HepG2 (cell line): ENCODE measurements around the gene RABL6. TPM values are rescaled to one million over a fixed set of nuclear protein-coding genes. Genes with fewer than 3 reads are reported as not detected.

Experiments
- AGO2 ChIP-seq: fragments of 200-400 bp; formaldehyde crosslinking; optimal IDR thresholded peaks from 2 replicates; pipeline ENCODE3; 2017; ENCODE audit warnings: mild to moderate bottlenecking, low read depth, low read length, moderate library complexity
- AKAP8 ChIP-seq: sonication (generic); formaldehyde crosslinking; IDR thresholded peaks from 2 replicates; pipeline ENCODE4 v1.5.1; 2020; ENCODE audit warnings: mild to moderate bottlenecking, missing genetic modification reagents
- CBX1 ChIP-seq: IDR thresholded peaks from one replicate; pipeline ENCODE4 v1.6.1; 2016; ENCODE audit warnings: antibody characterized with exemption, low read depth
- HMGXB3 ChIP-seq: sonication (generic); formaldehyde crosslinking; IDR thresholded peaks from 2 replicates; pipeline ENCODE4 v1.4.0; 2020; ENCODE audit warnings: missing genetic modification reagents, borderline replicate concordance
- MAZ ChIP-seq, 2 experiments: sonication (generic) in 1 of 2; formaldehyde crosslinking in 1 of 2; IDR thresholded peaks; 2 replicates each; pipeline versions ENCODE4 v1.5.0 to v1.6.1; 2012 to 2020; ENCODE audit warnings: low read depth in 2 of 2, mild to moderate bottlenecking in 2 of 2, borderline replicate concordance in 1 of 2, improper control_type of control experiment in 1 of 2, low read length in 1 of 2, missing genetic modification reagents in 1 of 2, moderate library complexity in 1 of 2
- PATZ1 ChIP-seq: sonication (generic); formaldehyde crosslinking; IDR thresholded peaks from 2 replicates; pipeline ENCODE4 v1.4.0; 2020; ENCODE audit warnings: missing genetic modification reagents
- ZBTB26 ChIP-seq: IDR thresholded peaks from 2 replicates; pipeline ENCODE4 v1.6.1; 2016; ENCODE audit warnings: missing compliant biosample characterization, missing genetic modification reagents, borderline replicate concordance
- ZFP91 ChIP-seq: sonication (generic); formaldehyde crosslinking; IDR thresholded peaks from 2 replicates; pipeline ENCODE4 v1.9.0; 2022; ENCODE audit warnings: missing genetic modification reagents, mild to moderate bottlenecking, borderline replicate concordance
- ZGPAT ChIP-seq: IDR thresholded peaks from 2 replicates; pipeline ENCODE4 v1.6.1; 2016; ENCODE audit warnings: mild to moderate bottlenecking
- ZNF136 ChIP-seq: sonication (generic); formaldehyde crosslinking; IDR thresholded peaks from 2 replicates; pipeline ENCODE4 v1.8.1; 2022; ENCODE audit warnings: low read depth, mild to moderate bottlenecking, moderate library complexity, missing genetic modification reagents
- ZNF263 ChIP-seq: sonication (generic); formaldehyde crosslinking; IDR thresholded peaks from 2 replicates; pipeline ENCODE4 v1.4.0; 2020; ENCODE audit warnings: missing genetic modification reagents
- ZNF337 ChIP-seq: sonication (generic); formaldehyde crosslinking; IDR thresholded peaks from 2 replicates; pipeline ENCODE4 v1.5.1; 2020; ENCODE audit warnings: missing genetic modification reagents, low read depth, mild to moderate bottlenecking, borderline replicate concordance
- ZNF629 ChIP-seq: sonication (generic); formaldehyde crosslinking; conservative IDR thresholded peaks from 2 replicates; pipeline ENCODE4 v1.5.0; 2020; ENCODE audit warnings: missing genetic modification reagents
- ZNF749 ChIP-seq: sonication (generic); formaldehyde crosslinking; IDR thresholded peaks from 2 replicates; pipeline ENCODE4 v1.8.0; 2022; ENCODE audit warnings: mild to moderate bottlenecking, missing genetic modification reagents, moderate library complexity, borderline replicate concordance
- ZNF773 ChIP-seq: sonication (generic); formaldehyde crosslinking; IDR thresholded peaks from 2 replicates; pipeline ENCODE4 v1.4.0; 2020; ENCODE audit warnings: missing genetic modification reagents, borderline replicate concordance
- ZNF850 ChIP-seq: sonication (generic); formaldehyde crosslinking; conservative IDR thresholded peaks from 2 replicates; pipeline ENCODE4 v1.9.0; 2021; ENCODE audit warnings: mild to moderate bottlenecking, missing genetic modification reagents
- polyA plus RNA-seq, 8 experiments: library from polyadenylated mRNA; depleted of rRNA in 3 of 8; stranded (reverse) in 7 of 8; unstranded in 1 of 8; fragments of >200 nt; fragmentation: Illumina TruSeq in 4 of 8; extraction: Trizol in 4 of 8; gene quantifications; 2 replicates each; pipeline versions ENCODE4 v1.2.1 to v1.2.3, GENCODE V29; 2011 to 2016; ENCODE audit warnings: low read depth in 4 of 8, missing spikeins in 1 of 8, mixed read lengths in 1 of 8; ENCODE audit not compliant: insufficient read depth in 1 of 8
- total RNA-seq, 5 experiments: library from RNA; depleted of rRNA; stranded (reverse); fragments of >200 nt; fragmentation: Illumina TruSeq; extraction: Trizol; gene quantifications; 2 replicates each; pipeline ENCODE4 v1.2.3, GENCODE V29; 2016; ENCODE audit warnings: low read depth in 1 of 5

Gene RABL6
- total and polyA plus RNA-seq, 2 of the 13 experiments (the other 11 are each of a cell fraction or from before 2014, with no cell fraction given) = 81.5 to 125 TPM

- TF ChIP-seq ZBTB26 = peak; percentile 44; the same call in 1 of the 2 replicates
- TF ChIP-seq ZNF629 (CRISPR knock-in tag) = peak; percentile 29; the same call in 1 of the 2 replicates
- peak; percentile 89 for TF ChIP-seq AGO2
- peak; percentile 80; the same call in 1 of the 2 replicates for TF ChIP-seq ZNF136 (CRISPR knock-in tag)
- 0 out of 2 replicates have a peak, but pooled peaks have one; percentile 55 for TF ChIP-seq ZNF850 (CRISPR knock-in tag)
- peak; percentile 100 for TF ChIP-seq ZFP91 (CRISPR knock-in tag)
- TF ChIP-seq MAZ (IDR thresholded peaks at IDR 0.05; ENCODE audit: borderline replicate concordance, low read depth, low read length) = 0 out of 2 replicates have a peak, but pooled peaks have one; percentile 46
- TF ChIP-seq MAZ (CRISPR knock-in tag; IDR thresholded peaks at IDR 0.05; ENCODE audit: low read depth) = 0 out of 2 replicates have a peak, but pooled peaks have one; percentile 25
- TF ChIP-seq ZNF263 (CRISPR knock-in tag) = peak; percentile 37; the same call in 1 of the 2 replicates
- TF ChIP-seq ZNF773 (CRISPR knock-in tag) = peak; percentile 15; the same call in 1 of the 2 replicates
- 0 out of 2 replicates have a peak, but pooled peaks have one; percentile 31 for TF ChIP-seq ZNF749 (CRISPR knock-in tag)
- peak; percentile 24 for TF ChIP-seq CBX1
- peak; percentile 100 for TF ChIP-seq AKAP8
- TF ChIP-seq HMGXB3 = peak; percentile 47; the same call in 1 of the 2 replicates
- peak; percentile 47; the same call in 1 of the 2 replicates for TF ChIP-seq ZGPAT (CRISPR knock-in tag)
- TF ChIP-seq ZNF337 = 0 out of 2 replicates have a peak, but pooled peaks have one; percentile 4
- TF ChIP-seq PATZ1 = peak; percentile 23
Measured at GRCh38 chr9:136842380-136842948, 34.7 kb downstream of the RABL6 start, which contains the start of gene AJM1 (continued).
